Ishikawa (cell line): ENCODE results near the gene ZMAT2.

Source experiments
- CEBPB ChIP-seq: IDR thresholded peaks from 2 replicates; pipeline ENCODE4 v1.6.1; 2012
- CREB1 ChIP-seq: IDR thresholded peaks from 2 replicates; pipeline ENCODE4 v1.6.1; 2012; ENCODE audit warnings: low read depth
- EGR1 ChIP-seq: IDR thresholded peaks from 2 replicates; pipeline ENCODE4 v1.6.1; 2012
- EP300 ChIP-seq: IDR thresholded peaks from 2 replicates; pipeline ENCODE4 v1.6.1; 2012; ENCODE audit warnings: borderline replicate concordance
- FOXM1 ChIP-seq: IDR thresholded peaks from 2 replicates; pipeline ENCODE4 v1.6.1; 2012; ENCODE audit warnings: low read depth, borderline replicate concordance
- MAX ChIP-seq: IDR thresholded peaks from 2 replicates; pipeline ENCODE4 v1.6.1; 2012
- NFIC ChIP-seq: IDR thresholded peaks from 2 replicates; pipeline ENCODE4 v1.6.1; 2012
- RAD21 ChIP-seq: IDR thresholded peaks from 2 replicates; pipeline ENCODE4 v1.6.1; 2012; ENCODE audit warnings: low read depth
- REST ChIP-seq: IDR thresholded peaks from 2 replicates; pipeline ENCODE4 v1.6.1; 2012; ENCODE audit warnings: low read depth, mild to moderate bottlenecking
- TAF1 ChIP-seq: IDR thresholded peaks from 2 replicates; pipeline ENCODE4 v1.6.1; 2012; ENCODE audit warnings: low read depth, mild to moderate bottlenecking
- TCF12 ChIP-seq: IDR thresholded peaks from 2 replicates; pipeline ENCODE4 v1.6.1; 2012; ENCODE audit warnings: low read depth
- TEAD4 ChIP-seq: IDR thresholded peaks from 2 replicates; pipeline ENCODE4 v1.6.1; 2012
- USF1 ChIP-seq: IDR thresholded peaks from 2 replicates; pipeline ENCODE4 v1.6.1; 2012
- YY1 ChIP-seq: IDR thresholded peaks from 2 replicates; pipeline ENCODE4 v1.6.1; 2012; ENCODE audit warnings: low read depth
- ZBTB7A ChIP-seq: IDR thresholded peaks from 2 replicates; pipeline ENCODE4 v1.6.1; 2012; ENCODE audit warnings: low read depth

The ZMAT2 gene

GRCh38 chr5:140711794-140712193 is 11.5 kb downstream of the ZMAT2 start:
- TF ChIP-seq ZBTB7A = no peak
- TF ChIP-seq USF1 = no peak
- no peak for TF ChIP-seq FOXM1
- TF ChIP-seq REST = no peak
- no peak for TF ChIP-seq TAF1
- TF ChIP-seq TCF12 = no peak
- no peak for TF ChIP-seq EGR1
- no peak for TF ChIP-seq RAD21
- TF ChIP-seq TEAD4 = no peak
- TF ChIP-seq YY1 = no peak
- TF ChIP-seq CREB1 = no peak
- TF ChIP-seq EP300 = no peak
- no peak for TF ChIP-seq CEBPB
- no peak for TF ChIP-seq MAX
- TF ChIP-seq NFIC = no peak

GRCh38 chr5:140713562-140714094 is 13.4 kb downstream of the ZMAT2 start:
- TF ChIP-seq MAX = no peak
- TF ChIP-seq CEBPB = no peak
- TF ChIP-seq ZBTB7A = no peak
- no peak for TF ChIP-seq RAD21
- no peak for TF ChIP-seq CREB1
- TF ChIP-seq TCF12 = no peak

GRCh38 chr5:140718266-140718592 is 18.0 kb downstream of the ZMAT2 start:
- no peak for TF ChIP-seq USF1
- no peak for TF ChIP-seq REST
- TF ChIP-seq EP300 = no peak
- no peak for TF ChIP-seq CREB1
- no peak for TF ChIP-seq FOXM1
- TF ChIP-seq EGR1 = no peak
- TF ChIP-seq NFIC = no peak
- no peak for TF ChIP-seq ZBTB7A
- TF ChIP-seq MAX = no peak
- TF ChIP-seq RAD21 = no peak
- no peak for TF ChIP-seq TCF12
- no peak for TF ChIP-seq CEBPB
- no peak for TF ChIP-seq TEAD4
- TF ChIP-seq YY1 = no peak
- no peak for TF ChIP-seq TAF1

GRCh38 chr5:140725799-140726471 is 25.7 kb downstream of the ZMAT2 start:
- peak; percentile 81 for TF ChIP-seq CREB1
- TF ChIP-seq TEAD4 = peak; percentile 88
- no peak for TF ChIP-seq NFIC
- TF ChIP-seq REST = peak; percentile 77
- no peak for TF ChIP-seq TCF12
- no peak for TF ChIP-seq TAF1
- peak; percentile 1; the same call in 1 of the 2 replicates for TF ChIP-seq USF1
- TF ChIP-seq RAD21 = no peak
- TF ChIP-seq EGR1 = no peak
- TF ChIP-seq EP300 = peak; percentile 13; the same call in 1 of the 2 replicates
- no peak for TF ChIP-seq MAX
- no peak for TF ChIP-seq YY1
- TF ChIP-seq ZBTB7A = no peak
- TF ChIP-seq FOXM1 = no peak
- peak; percentile 25; the same call in 1 of the 2 replicates for TF ChIP-seq CEBPB
